Activated T-cell treated with anti-CD3 and anti-CD28 coated beads, Interleukin-2, amount 50 U/mL, for 48 hours (primary cell): ENCODE results near the gene PPDPF.

Source experiments
- DNase-seq, 2 experiments: peaks; one replicate each; pipeline ENCODE4 v3.0.0-alpha.2; 2020

Gene PPDPF

DNA sequence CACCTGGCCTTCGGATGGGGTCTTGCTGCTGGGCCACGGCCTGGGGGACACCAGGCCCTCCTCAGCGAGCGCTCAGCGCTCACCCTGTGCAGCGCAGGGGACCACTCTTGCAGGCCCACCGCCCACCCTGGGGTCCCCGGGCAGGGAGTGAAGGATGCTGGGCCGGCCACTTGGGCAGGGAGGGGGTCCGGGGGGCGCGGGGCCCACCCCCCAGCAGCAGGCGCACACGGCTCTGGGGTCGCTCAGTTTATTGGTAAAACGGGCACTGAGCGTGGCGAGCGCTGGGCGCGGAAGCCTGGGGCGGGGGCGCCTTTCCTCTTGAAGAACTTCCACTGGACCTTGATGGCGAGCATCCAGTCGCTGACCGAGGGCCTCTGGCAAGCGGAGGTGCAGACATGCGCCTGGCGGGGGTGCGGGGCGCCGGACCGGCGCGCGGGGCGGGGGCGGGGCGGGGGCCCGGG lies 32.8 kb upstream of the PPDPF start:
- no peak for DNase-seq

DNA sequence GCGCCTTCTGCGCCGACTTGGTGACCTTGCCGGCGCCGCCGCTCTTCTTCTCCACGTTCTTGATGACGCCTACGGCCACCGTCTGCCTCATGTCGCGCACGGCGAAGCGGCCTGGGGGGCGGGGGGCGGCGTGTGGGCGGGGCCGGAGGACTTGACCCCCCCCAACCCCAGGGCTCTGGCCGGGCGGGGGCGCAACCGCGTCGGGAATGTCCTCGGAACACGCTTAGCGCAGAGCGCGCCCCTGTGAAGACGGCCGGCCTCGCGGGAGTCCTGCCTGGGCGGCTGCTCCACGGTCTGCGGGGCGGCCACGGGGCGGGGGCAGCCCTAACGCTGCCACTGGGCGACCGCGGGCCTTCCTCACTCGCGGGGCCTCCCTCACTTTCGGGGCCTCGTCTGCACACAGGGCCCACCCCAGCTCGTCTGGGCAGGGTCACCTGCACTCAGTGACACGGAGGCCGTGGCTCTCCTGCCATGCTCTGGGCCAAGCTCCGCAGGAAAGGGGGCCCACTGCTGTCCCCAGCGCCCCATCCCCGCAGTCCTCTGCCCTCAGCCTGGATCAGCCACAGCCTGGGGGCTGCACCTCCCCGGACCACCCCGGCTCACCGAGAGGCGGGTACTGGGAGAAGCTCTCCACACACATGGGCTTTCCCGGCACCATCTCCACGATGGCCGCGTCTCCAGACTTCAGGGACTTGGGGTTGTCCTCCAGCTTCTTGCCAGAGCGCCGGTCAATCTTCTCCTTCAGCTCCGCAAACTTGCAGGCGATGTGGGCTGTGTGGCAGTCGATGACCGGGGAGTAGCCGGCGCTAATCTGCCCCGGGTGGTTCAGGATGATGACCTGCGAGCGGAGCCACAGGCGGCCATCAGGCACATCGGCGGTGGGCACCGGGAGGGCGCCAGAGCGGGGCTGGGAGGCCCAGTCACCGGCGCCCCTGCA lies 32.0 kb upstream of the PPDPF start:
- no peak for DNase-seq

DNA sequence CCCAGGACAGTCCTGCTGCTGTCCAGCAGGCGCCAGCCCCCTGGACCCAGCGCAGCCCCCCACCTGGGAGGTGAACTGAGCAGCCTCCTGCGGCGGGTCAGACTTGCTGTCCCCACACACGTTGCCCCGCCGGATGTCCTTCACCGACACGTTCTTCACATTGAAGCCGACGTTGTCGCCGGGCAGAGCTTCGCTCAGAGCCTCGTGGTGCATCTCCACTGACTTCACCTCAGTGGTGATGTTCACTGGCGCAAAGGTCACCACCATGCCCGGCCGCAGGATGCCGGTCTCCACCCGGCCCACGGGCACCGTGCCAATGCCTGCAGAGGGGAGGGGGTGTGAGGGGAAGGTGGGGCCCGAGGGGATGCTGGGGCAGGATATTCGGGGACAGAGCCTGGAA lies 30.1 kb upstream of the PPDPF start:
- DNase-seq = no peak

DNA sequence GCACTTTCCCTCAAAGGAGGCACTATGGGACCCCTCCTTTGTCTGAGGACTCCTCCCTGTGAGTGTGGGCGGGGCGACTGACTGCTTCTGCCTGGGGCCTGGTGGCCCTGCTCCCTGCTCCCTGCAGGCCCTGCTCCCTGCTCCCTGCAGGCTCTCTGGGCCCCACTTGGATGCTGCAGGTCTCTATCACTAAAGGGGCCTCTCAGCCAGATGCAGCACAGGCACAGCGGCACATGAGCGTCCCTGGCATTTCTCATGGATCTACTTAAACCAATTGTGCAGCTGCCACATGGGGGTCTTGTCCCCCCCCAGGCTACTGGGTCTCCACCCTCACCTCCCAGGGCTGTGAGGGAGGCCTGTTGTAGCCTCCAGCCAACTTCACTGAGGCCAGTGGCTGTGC lies 29.5 kb upstream of the PPDPF start:
- DNase-seq = no peak

DNA sequence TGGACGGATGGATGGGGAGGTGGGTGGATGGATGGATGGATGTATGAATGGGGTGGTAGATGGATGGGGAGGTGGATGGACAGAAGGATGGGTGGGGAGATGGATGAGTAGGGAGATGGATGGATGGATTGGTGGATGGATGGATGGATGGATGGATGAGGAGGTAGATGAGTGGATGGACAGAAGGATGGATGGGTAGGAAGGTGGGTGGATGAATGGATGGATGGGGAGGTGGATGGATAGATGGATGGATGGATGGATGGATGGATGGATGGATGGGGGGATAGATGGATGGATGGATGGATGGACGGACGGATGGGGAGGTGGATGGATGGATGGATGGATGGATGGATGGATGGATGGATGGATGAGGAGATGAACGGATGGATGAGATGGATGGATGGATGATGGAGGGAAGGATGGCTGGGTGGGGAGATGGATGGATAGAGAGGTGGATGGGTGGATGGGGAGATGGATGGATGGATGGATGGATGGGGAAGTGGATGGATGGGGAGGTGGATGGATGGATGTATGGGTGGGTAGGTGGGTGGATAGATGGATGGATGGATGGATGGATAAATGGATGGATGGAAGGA lies 28.8 kb upstream of the PPDPF start:
- no peak for DNase-seq

DNA sequence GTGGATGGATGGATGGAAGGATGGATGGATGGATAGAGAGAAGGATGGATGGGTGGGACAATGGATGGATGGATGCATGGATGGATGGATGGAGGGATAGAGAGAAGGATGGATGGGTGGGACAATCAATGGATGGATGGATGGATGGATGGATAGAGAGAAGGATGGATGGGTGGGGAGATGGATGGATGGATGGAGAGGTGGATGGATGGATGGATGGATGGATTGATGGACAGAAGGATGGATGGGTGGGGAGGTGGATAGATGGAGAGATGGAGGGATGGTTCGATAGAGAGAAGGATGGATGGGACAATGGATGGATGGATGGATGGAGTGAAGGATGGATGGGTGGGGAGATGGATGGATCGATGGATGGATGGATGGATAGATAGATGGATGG lies 28.0 kb upstream of the PPDPF start:
- DNase-seq = no peak

DNA sequence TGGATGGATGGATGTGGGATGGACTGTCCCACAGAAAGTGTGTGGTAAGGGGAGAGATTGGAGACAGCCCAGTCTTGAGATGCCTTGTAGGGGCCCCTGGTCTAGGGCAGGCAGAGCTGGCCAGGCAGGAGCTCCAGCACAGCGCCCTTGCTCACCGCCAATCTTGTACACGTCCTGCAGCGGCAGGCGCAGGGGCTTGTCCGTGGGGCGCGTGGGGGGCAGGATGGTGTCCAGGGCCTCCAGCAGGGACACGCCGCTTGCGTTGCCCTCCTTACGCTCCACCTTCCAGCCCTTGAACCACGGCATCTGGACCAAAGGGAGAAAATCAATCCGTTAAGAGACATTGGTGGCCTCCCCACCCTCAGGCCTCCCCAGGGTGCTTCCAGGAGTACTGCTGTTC lies 27.6 kb upstream of the PPDPF start:
- DNase-seq = no peak

DNA sequence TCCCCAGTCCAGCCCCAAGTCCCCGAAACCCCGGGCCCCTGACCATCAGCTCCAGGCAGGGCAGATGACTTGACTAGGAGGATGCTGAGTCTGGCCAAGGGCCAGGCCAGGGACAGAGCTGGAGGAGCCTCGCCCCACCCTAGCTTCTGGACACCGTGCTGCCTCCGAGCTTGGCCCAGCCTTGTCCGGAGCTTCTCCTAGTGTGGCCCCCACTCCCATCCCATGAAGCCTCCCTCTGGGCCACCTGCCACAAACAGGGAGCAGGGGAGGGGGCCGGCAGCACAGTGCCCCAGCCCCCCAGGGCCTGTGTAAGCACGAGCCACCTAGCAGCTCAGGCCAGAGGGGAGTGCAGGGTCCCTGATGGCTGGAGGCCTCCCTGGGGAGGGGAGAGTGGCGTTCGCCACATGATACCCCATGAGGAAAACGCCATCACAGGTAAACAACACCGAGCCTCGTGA lies 27.0 kb upstream of the PPDPF start:
- no peak for DNase-seq

DNA sequence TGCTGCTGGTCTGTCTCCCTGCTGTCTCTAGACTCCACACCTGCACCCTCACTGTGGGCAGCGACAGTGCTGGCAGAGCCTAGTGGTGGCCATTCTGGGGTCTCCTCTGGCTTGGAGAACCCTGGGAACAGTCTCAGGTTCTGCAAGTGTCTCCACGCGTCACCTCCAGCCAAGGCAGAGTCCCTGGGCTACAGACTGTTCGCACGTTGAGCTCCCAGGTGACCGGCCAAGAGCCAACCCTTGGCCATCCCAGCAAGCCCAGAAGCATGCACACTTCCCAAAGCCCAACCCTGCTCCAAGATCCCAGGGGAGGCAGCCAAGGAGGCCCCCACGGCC lies 26.5 kb upstream of the PPDPF start:
- no peak for DNase-seq

DNA sequence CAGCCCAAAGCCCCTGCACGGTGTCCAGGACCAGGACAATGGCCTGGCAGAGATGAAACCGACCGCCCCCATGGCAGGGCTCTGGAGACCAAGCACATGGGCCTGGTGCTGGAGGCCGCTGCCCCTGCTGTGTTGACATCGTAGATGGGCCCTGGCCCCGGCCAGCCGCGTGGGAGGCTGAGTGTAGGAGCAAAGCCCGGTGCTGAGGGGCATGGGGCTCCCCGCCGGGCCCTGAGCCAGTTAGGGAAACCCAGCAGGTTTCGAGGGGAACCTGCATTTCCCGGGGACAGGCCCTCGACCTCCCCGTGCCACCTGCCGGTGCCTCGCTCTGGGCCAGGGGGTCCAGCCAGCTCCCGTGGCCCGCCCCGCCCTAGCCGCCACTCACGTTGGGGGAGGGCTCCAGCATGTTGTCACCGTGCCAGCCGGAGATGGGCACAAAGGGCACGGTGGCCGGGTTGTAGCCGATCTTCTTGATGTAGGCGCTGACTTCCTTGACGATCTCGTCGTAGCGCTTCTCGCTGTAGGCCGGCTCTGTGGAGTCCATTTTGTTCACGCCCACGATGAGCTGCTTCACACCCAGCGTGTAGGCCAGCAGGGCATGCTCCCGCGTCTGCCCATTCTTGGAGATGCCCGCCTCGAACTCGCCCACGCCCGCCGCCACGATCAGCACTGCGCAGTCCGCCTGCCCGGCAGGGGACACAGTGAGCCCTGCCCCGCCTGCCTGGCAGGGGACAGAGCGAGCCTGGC lies 26.0 kb upstream of the PPDPF start:
- DNase-seq = no peak

DNA sequence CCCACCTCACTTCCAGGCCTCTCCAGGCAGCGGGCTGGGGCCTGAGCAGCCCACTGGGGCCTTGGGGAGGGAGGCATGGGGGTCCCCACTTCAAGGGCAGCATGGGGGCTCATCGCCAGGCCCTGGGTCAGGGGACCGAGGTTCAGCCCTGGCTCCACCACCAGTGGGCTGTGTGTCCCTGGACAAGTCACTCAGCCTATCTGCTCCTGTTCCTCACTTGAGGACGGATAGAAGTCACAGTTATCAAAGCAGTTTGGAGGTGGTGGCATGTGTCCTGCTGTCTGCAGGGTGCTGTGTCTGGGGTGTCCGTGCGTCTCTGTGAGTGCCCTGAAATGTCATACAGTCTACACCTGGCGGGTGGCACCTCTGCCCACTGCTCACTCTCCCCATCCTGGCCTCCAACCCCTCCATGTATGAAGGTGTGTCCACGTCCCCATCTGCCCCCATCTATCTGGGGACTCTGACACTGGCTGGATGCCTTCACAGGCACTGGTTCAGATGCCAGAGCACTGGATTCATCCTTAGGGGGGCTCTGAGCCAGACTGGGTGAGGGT lies 25.3 kb upstream of the PPDPF start:
- DNase-seq = no peak

DNA sequence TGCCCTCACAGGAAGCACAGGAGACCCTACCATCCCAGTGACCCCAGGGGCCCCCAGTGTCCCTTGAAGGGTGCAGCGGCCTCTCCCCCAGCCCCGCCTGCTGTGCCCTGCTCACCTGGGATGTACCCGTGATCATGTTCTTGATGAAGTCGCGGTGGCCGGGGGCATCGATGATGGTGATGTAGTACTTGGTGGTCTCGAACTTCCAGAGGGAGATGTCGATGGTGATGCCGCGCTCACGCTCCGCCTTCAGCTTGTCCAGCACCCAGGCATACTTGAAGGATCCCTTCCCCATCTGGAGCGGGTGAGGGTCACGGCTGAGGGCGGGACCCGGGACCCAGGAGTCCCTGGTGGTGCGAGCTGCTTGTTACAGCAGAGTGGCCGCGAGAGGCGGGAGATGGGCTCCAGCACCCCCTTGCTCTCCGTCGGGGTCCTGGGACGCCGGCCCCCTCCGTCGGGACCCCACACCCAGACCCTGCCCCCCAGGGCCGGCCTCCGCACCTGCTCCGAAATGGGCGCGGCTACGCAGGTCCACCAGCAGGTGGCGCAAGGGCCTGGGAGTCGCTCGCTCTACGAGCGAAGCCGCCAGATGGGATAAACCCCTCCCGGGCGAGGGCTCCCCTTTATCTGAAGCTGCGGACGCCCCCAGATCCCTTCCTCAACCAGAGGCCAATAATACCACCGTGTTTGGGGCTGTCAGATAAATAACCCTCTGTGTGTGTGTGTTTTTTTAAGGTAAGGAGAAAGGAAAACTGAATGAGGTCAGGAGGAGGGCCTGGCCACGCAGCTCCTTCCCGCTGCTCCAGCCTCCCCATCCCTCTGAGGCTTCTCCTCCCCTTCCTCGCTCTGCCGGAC lies 24.6 kb upstream of the PPDPF start:
- DNase-seq = peak; percentile 84 to 86

DNA sequence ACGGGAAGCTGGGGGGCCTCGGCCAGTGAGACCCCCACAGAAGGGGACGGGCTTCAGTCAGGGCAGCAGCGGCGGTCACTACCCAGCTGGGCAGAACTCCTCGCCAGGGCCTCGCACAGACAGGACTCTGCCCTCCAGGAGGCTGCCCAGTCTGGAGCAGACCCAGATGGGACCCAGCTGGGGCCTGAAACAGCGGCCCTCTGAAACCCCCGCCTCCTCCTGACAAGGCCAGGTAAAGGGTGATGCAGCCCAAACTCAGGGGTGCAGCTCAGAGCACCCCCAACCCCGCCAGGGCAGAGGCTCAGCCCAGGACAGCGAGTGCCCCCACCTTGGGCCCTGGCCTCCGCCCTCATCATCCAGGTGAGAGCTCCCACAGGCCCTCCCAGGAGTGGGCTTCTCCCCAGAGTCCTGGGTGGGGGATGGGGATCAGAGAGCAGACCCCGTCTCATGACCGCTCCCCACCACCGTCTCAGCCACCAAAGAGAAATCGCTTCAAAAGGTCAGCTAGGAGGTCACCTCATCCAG lies 23.9 kb upstream of the PPDPF start:
- no peak for DNase-seq

DNA sequence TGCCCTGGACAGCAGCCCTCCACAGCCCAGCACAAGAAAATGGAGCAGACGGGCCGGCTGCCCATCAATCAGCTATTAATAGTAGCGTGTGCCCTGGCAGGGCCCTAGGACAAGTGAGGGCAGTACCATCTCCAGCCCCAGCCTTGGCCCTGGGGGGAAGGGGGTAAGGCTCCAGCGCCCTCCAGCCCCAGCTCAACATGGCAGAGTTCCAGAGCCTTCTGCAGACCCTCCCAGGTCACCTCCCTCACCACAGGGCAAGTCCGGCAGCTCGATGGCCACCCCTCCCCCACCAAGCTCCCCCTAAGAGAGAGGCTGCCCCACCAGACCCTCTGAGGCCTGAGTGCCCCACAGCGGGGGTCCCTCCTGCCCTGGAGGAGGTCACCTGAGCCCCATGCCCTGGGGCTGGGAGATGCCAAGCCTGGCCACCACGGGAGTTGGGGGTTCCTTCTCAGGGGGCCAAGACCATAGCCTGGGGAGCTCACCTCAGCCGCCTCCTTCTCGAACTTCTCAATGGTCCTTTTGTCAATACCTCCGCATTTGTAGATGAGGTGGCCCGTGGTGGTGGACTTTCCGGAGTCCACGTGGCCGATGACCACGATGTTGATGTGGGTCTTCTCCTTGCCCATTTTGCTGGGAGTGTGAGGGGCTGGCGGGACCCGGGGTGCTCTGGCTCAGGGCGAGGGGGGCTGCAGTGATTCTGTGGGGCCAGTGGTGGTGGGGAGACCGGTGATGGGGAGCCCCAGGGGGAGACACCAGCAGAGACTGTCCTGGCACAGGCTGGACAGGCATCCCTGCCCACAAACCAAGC lies 23.2 kb upstream of the PPDPF start:
- DNase-seq = no peak

DNA sequence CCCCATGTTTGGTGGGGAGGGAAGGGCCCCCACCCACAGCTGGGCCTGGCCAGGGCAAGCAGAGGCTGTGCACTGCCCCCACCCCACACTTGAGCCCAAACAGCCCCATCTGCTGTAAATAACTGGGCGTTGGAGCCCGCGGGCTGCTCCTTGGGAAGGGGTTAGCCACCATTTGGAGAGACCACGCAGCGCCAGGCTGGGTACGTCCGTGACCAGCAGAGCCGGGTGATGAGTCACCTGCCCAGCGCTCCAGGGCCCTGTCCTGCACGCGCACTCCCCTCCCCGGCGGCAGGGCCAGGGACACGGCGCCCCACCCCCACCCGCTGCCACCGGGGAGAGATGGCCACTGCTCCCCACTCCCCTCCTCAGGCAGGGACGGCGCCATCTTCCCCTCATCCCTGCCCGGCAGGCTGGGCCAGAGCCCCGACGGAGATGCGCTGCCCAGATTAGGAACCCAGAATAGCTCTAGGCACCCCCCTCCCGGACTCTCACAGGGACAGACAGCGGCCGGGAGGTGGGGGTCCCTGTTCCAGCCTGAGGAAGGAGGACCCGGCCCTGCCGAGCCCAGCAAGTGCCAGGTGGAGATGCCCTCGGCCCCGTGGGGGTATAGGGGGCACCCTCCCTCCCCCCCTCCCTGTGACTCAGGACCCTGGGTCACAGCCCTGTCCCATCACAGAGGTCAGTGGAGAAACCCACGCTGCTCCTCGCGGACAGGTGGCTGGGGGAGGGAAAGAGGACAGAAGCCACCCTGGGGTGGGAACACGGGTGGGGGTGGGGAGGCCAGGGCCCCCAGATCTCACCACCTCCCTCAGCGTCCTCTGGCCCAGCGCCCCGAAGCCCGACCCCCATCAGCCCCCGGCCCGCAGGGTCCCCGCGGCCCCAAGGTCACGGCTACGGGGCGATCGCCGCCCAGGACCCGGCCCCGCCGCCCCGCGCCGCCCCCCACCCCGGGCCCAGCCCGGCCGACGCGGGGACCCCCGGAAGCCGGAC lies 22.3 kb upstream of the PPDPF start:
- no peak for DNase-seq

DNA sequence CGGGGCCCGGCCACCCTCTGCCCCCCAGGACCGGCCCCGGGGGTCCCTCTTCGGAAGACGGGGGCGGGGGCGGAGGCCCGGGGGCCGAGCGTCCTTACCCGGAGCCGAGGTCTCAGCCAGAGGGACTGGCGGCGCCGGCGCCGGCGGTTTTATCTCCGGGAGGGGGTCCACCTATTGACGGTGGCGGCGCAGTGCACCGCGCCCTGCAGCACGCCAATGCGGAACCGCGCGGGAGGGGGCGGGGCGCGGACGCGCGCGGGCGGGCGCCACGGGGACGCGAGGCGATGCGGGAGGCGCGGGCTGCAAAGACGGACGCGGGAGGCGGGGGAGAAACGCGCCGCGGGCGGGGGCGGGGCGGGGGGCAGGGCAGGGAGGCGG lies 21.6 kb upstream of the PPDPF start, which contains the start of gene EEF1A2:
TSS of gene EEF1A2 (minus strand) at position 124 of the 378 bp plus-strand sequence. CDS start 1,320 bp downstream, outside the sequence.
- no peak for DNase-seq

DNA sequence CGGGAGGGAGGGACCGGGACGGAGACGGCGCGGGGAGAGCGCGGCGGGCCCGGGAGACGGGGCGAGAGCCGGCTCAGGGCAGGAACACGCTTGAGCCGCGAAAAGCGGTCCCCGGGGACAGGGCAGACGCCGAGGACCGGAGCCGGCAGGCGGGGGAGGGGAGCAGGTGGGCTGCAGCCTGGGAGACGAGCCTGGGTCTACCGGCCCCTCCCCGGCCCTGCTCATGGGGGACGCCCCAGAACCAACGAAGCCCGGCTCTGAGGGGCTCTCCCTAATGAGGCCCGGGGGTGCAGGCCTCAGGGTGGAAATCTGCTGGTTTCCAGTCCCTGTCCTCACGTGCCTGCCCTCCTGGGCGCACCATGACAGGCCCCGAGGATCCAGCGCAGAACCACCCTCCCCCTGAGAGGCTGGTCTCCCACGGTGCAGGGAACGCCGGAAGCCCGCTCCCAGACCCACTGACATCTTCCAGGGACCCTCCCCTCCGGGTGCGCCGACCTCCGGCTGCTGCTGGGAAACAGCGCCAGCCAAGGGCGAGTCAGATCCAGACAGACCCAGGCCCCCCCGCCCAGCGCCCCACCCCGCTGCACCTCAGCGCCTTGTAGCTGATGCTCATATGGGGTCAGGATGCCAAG lies 21.1 kb upstream of the PPDPF start:
- DNase-seq = no peak

DNA sequence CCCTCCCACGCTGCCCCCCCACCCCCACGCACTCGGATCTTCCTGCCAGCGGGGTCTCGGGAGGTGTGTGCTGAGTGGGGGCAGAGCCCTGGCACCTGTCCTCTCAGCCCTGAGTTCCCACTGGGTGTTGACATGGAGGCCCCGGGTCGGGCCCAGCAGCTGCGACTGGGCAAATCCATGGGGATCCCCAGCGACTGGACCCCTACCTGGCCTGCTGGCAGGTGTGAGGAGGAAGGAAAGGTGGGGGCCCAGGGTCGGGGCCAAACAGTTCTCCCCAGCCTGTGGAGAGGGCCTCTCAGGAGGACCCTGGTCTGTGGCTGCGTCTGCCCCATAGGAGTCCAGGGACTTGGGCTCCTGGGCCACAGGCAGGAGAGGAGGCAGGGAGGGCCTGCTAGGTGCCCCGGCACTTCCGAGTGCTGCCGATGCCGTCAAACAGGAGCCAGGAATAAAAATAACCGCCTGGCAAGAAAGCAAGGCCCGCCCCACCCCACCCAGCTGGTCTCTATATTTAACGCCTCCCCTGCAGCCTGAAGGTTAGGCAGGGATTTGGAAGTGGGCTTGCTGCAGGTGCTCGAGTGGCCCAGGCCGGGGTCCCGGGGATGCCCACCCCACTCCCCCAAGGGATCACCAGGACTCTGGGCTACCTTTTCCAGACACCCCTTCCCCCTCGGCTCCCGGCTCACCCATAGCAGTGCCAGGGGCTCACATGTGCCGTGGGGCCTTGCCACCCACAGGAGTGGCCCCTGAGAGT lies 20.2 kb upstream of the PPDPF start:
- no peak for DNase-seq
